Activated CD8-positive, alpha-beta memory T cell treated with anti-CD3 and anti-CD28 coated beads, Interleukin-2, amount 10 ng/mL, durations not matched to agents 7 days and 5 days (primary cell): Measurements from ENCODE around the gene IL1RL2. TPM values are rescaled to one million over a fixed set of nuclear protein-coding genes. Genes with fewer than 3 reads are reported as not detected.

Experiments
- ATAC-seq: fragments of 150-1000 bp; cut with Tn5 transposase; one replicate; pipeline ENCODE4 v1.10.0; 2021; ENCODE audit warnings: moderate library complexity
- CTCF ChIA-PET: fragments of 350-600 bp; sonication (Branson Sonifier 250); formaldehyde crosslinking; loops from one replicate; lab custom pipeline; 2021; ENCODE audit warnings: antibody characterized with exemption; lab: Charles Lee
- DNase-seq: peaks from one replicate; pipeline ENCODE4 v3.0.0-alpha.2; 2020
- H3K27ac Mint-ChIP-seq: one replicate; pipeline ENCODE4 v1.8.0; 2021; ENCODE audit warnings: mild to moderate bottlenecking, mixed read lengths
- H3K27me3 Mint-ChIP-seq: one replicate; pipeline ENCODE4 v1.8.0; 2021; ENCODE audit warnings: mixed read lengths
- H3K36me3 Mint-ChIP-seq: one replicate; pipeline ENCODE4 v1.8.0; 2021; ENCODE audit warnings: mild to moderate bottlenecking, mixed read lengths
- H3K4me1 Mint-ChIP-seq: one replicate; pipeline ENCODE4 v1.8.0; 2021; ENCODE audit warnings: mixed read lengths
- H3K4me3 Mint-ChIP-seq: one replicate; pipeline ENCODE4 v1.8.0; 2021; ENCODE audit warnings: mild to moderate bottlenecking, moderate library complexity, mixed read lengths
- H3K9me3 Mint-ChIP-seq: one replicate; pipeline ENCODE4 v1.8.0; 2022; ENCODE audit warnings: low read depth, mixed read lengths
- total RNA-seq, 2 experiments: library from RNA; stranded (reverse); gene quantifications; one replicate each; pipeline ENCODE4 v1.2.3, GENCODE V29; 2021

The IL1RL2 gene
- total RNA-seq, 2 experiments from 2014 or later = not detected

DNA sequence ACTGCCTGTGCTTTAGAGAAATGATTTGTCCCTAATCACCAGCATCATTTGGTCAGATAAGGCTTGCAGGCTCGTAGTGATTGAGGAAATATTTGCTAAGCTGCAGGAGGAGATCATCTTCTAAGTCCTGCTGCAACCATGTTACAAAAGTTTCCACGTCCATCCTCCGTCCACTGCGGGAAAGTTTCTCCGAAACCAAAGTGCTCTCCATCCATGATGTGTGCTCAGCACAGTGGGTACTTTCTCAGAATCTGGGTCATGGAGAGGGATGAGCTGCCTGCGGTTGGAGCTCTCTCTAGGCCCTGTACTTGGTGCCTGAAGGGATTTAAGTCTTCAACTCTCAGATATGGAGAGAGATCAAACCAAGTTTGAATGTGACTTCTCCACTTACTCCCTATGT is 39.3 kb downstream of the IL1RL2 start:
- Mint-ChIP-seq H3K27ac (peak overlapping the region; percentile 85), H3K9me3 (peaks cover 6% of the 10 kb centered on the region), H3K4me1 (peaks cover 55% of the 10 kb centered on the region), H3K4me3 (no peak overlapping the region), H3K36me3 (peaks cover 15% of the 10 kb centered on the region), H3K27me3 (peaks cover 4% of the 10 kb centered on the region)
- no peak for DNase-seq
- CTCF ChIA-PET = interaction anchor here (1.2 kb wide), 1 partner anchor 22 kb away, joined by 3 read pairs; no protein-coding TSS in a partner anchor
- no peak for ATAC-seq

DNA sequence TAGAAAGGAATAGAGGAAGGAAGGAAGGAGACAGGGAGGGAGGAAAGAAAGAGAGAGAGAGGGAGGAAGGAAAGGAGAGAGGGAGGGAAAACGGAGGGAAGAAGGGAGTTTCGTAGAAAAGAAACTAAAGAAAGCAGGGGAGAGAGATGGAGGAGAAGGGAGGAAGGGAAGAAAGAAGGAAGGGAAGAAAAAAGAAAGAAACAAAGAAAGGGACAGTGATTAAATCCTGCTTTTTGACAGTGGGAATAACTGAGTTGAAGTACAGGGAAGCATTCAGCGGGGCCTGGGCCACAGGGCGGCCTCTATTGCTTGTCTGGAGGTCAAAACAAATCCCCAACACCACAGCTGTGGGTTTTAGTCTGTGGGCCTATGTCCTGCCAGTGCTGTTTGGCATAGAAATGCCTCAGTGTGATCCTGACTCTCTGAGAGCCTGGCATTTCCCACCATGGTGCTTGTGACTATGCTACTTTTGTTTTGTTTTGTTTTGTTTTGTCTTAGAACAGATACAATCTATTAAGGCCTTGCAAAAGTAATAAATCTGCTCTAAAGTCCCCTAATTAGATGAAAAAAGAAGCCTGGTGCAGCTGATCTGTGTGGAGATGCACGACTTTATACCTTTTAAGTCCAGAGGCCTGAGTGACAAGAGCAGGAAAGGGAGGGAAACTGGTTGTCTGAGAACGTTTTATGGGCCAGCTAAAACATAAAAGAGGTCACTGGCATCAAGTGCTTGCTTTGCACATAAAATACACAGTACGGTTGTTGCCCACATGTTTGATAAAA is 40.0 kb downstream of the IL1RL2 start:
- peaks cover 55% of the 10 kb centered on the region for H3K4me1 Mint-ChIP-seq
- CTCF ChIA-PET = interaction anchor here (1.2 kb wide), 1 partner anchor 21 kb away, joined by 3 read pairs; no protein-coding TSS in a partner anchor

DNA sequence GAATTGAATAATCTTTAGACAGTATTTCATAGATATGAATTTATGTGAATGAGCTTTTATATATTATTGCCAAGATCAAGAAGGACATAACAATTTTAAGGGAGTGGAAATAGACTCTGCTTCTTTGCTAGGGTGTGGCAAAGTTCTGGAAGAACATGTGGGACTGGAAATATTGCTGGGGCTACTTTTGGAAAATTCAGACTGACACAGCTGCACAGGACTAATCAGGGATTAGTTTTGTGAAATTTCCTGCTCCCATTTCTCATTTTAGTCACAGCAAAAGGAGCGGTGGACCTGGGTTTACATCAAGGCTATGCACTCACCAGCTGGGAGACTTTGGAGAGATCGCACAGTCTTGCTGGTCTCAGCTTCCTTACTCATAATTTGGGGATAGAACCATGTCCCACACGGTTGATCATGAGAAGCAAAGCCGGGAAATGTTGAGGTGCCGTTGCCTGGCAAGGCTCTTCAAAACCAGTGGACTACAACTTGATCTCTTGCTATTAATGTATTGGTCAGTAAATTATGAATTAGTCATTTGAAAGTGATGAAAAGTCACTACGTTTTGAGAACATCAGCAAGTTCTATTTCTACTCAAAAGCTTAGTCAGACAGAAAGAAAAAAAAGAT is 42.4 kb downstream of the IL1RL2 start:
- Mint-ChIP-seq H3K36me3 (peaks cover 7% of the 10 kb centered on the region), H3K27ac (no peak overlapping the region), H3K27me3 (peaks cover 4% of the 10 kb centered on the region), H3K4me1 (peaks cover 56% of the 10 kb centered on the region), H3K9me3 (peaks cover 3% of the 10 kb centered on the region), H3K4me3 (no peak overlapping the region)
- CTCF ChIA-PET = interaction anchor here (1.4 to 1.5 kb wide), 2 partner anchors 9 to 214 kb away, joined by 3 to 4 read pairs; no protein-coding TSS in a partner anchor
- no peak for DNase-seq
- ATAC-seq = no peak

More for the DNA sequence above, 40.0 kb downstream of the IL1RL2 start:
- Mint-ChIP-seq H3K27ac (peak overlapping the region; percentile 85), H3K27me3 (peaks cover 4% of the 10 kb centered on the region), H3K36me3 (peaks cover 15% of the 10 kb centered on the region), H3K9me3 (peaks cover 7% of the 10 kb centered on the region), H3K4me3 (no peak overlapping the region)
- ATAC-seq (no peak), DNase-seq (no peak)

DNA sequence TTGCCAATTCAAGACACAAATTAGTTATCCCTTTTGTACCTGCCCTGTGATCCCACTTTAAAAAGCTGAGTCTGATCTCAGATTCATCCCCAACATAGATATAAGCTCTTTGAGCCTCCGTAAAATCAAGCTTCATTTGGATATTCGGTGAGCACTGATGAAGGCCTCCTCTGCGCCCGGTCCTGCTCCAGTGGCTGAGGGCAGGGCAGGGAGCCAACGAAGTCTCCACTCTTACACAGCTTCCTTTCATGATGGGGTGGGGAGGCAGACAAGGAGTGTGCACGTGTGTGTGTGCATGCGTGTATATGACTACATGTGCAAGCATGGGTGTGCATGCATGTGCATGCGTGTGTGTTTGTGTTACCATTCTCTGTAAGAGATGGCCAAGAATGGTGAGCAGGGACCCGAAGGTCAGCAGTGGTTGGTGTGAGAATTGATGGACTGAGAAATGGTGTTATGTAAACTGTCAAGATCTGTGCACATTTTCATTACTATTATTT is 43.6 kb downstream of the IL1RL2 start:
- peaks cover 5% of the 10 kb centered on the region for H3K36me3 Mint-ChIP-seq
- H3K4me1 Mint-ChIP-seq = peaks cover 60% of the 10 kb centered on the region
- H3K27me3 Mint-ChIP-seq = peaks cover 4% of the 10 kb centered on the region
- no peak overlapping the region for H3K27ac Mint-ChIP-seq
- CTCF ChIA-PET = interaction anchor here (1.4 to 2.5 kb wide), 3 partner anchors 10 to 213 kb away, joined by 4 to 15 read pairs (median 4); no protein-coding TSS in a partner anchor
- H3K9me3 Mint-ChIP-seq = peaks cover 2% of the 10 kb centered on the region
- ATAC-seq (no peak), DNase-seq (no peak)
- H3K4me3 Mint-ChIP-seq = no peak overlapping the region

DNA sequence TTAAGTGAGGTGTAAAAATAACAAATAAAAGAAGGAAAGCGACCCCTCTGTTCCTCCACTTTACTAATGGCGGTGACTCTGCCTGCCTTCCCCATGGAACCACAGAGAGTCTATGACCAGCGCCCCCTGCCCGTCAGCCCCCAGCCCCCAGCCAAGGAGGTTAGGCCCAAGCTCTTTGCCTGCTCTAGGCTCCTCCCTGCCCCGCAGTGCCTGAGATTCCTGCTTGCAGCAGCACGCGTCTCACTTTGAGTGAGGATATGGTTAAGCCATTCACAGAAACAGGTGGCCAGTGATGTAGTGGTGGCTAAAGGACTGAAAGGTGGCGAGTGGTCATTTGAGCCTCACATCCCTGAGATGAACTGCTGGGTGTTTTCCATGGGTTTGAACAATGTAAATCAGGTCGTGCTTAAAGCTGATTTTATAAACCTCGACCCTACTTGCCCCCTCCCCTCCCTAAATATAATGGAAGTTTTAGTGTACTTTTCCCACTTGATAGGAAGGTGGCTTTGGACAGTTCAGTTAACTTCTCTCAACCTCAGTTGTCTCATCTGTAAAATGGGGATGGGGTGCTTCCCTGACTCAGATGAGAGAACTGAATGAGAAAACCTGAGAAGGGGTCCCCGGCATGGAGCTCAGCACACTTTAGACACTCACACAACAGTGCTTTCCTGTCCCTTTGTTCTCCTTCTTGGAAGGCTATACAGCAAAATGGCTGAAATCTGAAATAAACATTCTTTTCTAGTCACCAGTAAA is 46.5 kb downstream of the IL1RL2 start:
- H3K9me3 Mint-ChIP-seq = peaks cover 2% of the 10 kb centered on the region
- peaks cover 5% of the 10 kb centered on the region for H3K36me3 Mint-ChIP-seq
- H3K27ac Mint-ChIP-seq = no peak overlapping the region
- CTCF ChIA-PET = interaction anchor here (0.5 to 2.2 kb wide), 9 partner anchors 8 to 383 kb away, joined by 3 to 14 read pairs (median 3); no protein-coding TSS in a partner anchor
- no peak overlapping the region for H3K4me3 Mint-ChIP-seq
- peaks cover 4% of the 10 kb centered on the region for H3K27me3 Mint-ChIP-seq
- peaks cover 39% of the 10 kb centered on the region for H3K4me1 Mint-ChIP-seq
- DNase-seq (no peak), ATAC-seq (no peak)

DNA sequence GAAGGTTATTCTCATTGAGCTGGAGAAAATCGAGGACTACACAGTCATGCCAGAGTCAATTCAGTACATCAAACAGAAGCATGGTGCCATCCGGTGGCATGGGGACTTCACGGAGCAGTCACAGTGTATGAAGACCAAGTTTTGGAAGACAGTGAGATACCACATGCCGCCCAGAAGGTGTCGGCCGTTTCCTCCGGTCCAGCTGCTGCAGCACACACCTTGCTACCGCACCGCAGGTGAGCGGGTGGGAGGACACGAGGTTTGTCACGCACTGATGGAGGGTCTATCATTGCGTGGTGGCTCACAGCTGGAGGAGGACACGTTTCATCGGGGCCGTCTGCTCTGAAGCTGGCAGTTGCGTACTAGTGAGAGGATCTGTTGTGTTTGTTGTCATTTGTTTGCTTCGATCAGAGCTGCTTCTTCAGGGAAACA is 48.2 kb downstream of the IL1RL2 start:
- DNase-seq (no peak), ATAC-seq (no peak)
- H3K4me1 Mint-ChIP-seq = peaks cover 38% of the 10 kb centered on the region
- H3K9me3 Mint-ChIP-seq = peaks cover 2% of the 10 kb centered on the region
- CTCF ChIA-PET = interaction anchor here (0.7 to 2.6 kb wide), 12 partner anchors 16 to 351 kb away, joined by 3 to 14 read pairs (median 4); no protein-coding TSS in a partner anchor
- no peak overlapping the region for H3K27ac Mint-ChIP-seq
- H3K4me3 Mint-ChIP-seq = no peak overlapping the region
- H3K27me3 Mint-ChIP-seq = no peaks in the 10 kb centered on the region
- H3K36me3 Mint-ChIP-seq = peaks cover 1% of the 10 kb centered on the region

DNA sequence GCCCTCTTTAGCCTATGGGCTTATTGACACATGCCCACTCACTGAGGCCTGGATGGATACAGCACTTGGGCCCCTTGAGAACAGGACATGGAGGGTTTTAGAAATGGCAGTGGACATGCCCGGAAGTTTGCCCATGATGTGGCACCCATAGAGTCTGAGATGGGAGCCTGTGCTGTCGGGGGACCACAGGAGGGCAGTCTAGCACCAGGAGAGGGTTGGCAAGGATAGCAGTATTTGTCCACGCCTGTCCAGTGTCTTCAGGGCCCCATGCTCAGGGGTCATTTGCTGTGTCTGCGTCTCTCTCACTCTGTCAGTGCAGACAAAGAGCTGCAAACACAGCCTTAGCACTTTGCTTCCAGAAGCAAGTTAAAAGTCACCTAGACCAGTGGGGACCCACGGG is 48.7 kb downstream of the IL1RL2 start:
- H3K4me1 Mint-ChIP-seq = peaks cover 41% of the 10 kb centered on the region
- H3K36me3 Mint-ChIP-seq = peaks cover 1% of the 10 kb centered on the region
- no peaks in the 10 kb centered on the region for H3K27me3 Mint-ChIP-seq
- CTCF ChIA-PET = interaction anchor here (0.7 to 2.6 kb wide), 9 partner anchors 15 to 352 kb away, joined by 3 to 10 read pairs (median 3); no protein-coding TSS in a partner anchor
- H3K9me3 Mint-ChIP-seq = peaks cover 2% of the 10 kb centered on the region
- H3K4me3 Mint-ChIP-seq = no peak overlapping the region
- H3K27ac Mint-ChIP-seq = no peak overlapping the region
- DNase-seq (peak; percentile 56), ATAC-seq (peak; percentile 41)

DNA sequence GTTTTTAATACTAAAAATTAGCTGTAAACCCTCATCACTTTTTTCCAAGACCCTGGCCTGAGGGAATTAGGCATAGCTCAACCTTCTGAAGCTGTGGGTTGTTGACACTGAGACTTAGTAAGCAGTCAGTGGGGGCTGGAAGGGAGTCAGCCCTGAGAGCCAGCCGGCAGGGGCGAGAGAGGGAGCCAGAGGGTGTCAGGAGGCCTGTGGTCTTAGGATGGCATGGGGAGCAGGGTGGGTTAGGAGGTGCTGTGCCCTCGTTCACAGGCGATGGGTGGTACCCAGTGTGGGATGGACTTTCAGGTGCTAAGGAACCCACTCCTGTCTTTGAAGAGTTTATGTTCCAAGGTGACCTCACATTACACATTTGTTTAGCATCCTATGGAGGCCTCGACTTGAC is 49.3 kb downstream of the IL1RL2 start:
- Mint-ChIP-seq H3K36me3 (no peaks in the 10 kb centered on the region), H3K9me3 (peaks cover 2% of the 10 kb centered on the region), H3K27me3 (no peaks in the 10 kb centered on the region), H3K27ac (no peak overlapping the region), H3K4me1 (peaks cover 47% of the 10 kb centered on the region), H3K4me3 (no peak overlapping the region)
- ATAC-seq (no peak), DNase-seq (no peak)
- CTCF ChIA-PET = interaction anchor here (1.0 to 2.6 kb wide), 6 partner anchors 16 to 352 kb away, joined by 3 to 10 read pairs (median 4); no protein-coding TSS in a partner anchor

DNA sequence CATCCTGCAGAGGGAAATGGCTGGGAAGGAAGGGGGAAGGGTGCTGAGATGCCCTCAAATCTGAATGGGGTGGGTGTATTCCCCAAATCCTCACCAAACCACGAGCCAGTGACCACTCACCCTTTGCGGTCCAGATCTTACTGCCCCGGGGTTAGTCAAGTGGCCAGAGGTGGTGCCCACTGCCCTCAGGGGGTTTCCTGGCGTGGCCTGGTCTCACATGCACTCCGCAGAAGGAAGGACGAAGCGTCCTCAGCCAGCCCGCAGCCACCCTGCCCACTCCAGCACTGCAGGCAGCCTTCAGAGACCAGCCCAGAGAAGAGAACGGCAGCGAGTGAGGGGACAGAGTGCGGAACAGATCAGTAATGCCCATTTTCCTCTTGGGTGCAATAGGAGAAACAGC is 50.4 kb downstream of the IL1RL2 start:
- ATAC-seq (no peak), DNase-seq (no peak)
- H3K36me3 Mint-ChIP-seq = no peaks in the 10 kb centered on the region
- CTCF ChIA-PET = interaction anchor here (1.4 to 2.6 kb wide), 3 partner anchors 119 to 212 kb away, joined by 3 to 10 read pairs (median 8); partner anchors contain the start of gene IL18R1
- H3K9me3 Mint-ChIP-seq = no peaks in the 10 kb centered on the region
- H3K27ac Mint-ChIP-seq = no peak overlapping the region
- H3K4me1 Mint-ChIP-seq = peaks cover 51% of the 10 kb centered on the region
- H3K4me3 Mint-ChIP-seq = no peak overlapping the region
- peaks cover 7% of the 10 kb centered on the region for H3K27me3 Mint-ChIP-seq

DNA sequence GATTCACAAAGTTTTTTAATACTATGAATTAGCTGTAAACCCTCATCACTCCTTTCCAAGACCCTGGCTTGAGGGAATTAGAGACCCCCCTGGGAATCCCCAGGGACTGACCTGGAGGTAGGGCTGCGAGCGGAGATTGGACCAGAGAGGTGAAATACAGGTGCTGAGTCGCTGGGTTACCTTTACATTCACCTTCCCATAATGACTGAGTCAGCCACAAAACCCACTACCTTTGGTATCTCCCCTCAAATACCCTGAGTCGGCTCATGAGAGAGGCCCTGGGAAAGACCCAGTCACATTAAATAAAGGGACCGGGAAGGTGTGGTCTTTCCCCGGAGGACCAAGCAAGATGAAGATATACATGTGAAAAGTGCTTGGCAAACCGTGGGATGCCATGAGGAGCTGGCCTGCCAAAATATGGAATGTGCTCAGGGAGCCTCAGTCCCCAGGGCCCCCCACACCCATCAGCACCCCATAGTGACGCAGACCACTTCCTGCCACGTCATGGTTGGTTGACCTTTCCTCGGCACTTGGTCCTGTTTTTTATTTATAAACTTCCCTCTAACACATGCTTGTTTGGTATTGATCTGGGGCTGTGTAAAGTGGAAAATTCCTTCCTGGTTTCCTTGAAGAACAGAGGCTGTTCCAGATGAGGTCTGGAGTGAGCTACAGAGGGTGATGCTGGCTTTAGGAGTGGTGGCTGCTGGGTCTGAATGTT is 51.4 kb downstream of the IL1RL2 start:
- peak overlapping the region; percentile 48 for H3K27ac Mint-ChIP-seq
- DNase-seq (peak; percentile 58), ATAC-seq (no peak)
- no peaks in the 10 kb centered on the region for H3K9me3 Mint-ChIP-seq
- H3K4me3 Mint-ChIP-seq = no peak overlapping the region
- peaks cover 51% of the 10 kb centered on the region for H3K4me1 Mint-ChIP-seq
- peaks cover 7% of the 10 kb centered on the region for H3K27me3 Mint-ChIP-seq
- H3K36me3 Mint-ChIP-seq = no peaks in the 10 kb centered on the region
- CTCF ChIA-PET = interaction anchor here (0.6 to 6.9 kb wide), 4 partner anchors 9 to 217 kb away, joined by 3 to 86 read pairs (median 32); partner anchors contain the start of gene IL18R1

DNA sequence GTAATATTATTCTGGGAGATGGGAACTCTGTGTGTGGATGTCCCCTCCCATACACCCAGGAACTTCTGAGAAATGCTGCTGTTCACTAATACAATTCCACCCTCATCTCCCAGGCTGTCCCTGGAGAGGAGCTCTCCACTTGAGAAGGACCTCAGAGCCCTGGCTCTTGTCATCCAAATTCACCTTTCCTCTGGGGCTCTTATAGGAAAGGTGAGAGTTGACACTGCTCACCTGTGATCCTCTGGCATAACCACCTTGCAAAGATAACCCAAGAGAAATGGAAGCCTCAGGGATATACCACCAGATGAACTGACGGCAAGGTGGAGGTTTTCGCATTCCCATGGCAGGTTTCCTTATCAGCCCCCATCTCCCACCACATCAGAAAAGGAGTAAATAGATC is 52.0 kb downstream of the IL1RL2 start:
- Mint-ChIP-seq H3K27me3 (peaks cover 7% of the 10 kb centered on the region), H3K27ac (peak overlapping the region; percentile 48), H3K36me3 (no peaks in the 10 kb centered on the region), H3K4me1 (peaks cover 49% of the 10 kb centered on the region), H3K4me3 (no peak overlapping the region), H3K9me3 (no peaks in the 10 kb centered on the region)
- ATAC-seq = no peak
- DNase-seq = no peak
- CTCF ChIA-PET = interaction anchor here (2.3 to 6.9 kb wide), 5 partner anchors 15 to 355 kb away, joined by 8 to 86 read pairs (median 39); partner anchors contain the start of gene IL18R1

DNA sequence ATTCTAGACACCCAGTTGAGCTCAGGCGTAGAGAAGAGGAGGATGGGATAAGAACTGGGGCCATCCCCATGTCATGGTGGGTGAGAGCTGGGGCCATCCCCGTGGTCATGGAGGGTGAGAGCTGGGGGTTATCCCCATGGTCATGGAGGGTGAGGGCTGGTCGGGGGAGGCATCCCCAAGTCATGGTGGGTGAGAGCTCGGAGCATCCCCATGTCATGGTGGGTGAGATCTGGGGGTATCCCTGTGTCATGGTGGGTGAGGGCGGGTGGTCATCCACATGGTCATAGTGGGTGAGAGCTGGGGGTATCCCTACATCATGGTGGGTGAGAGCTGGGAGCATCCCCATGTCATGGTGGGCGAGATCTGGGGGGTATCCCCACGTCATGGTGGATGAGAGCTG is 52.5 kb downstream of the IL1RL2 start:
- Mint-ChIP-seq H3K4me1 (peaks cover 43% of the 10 kb centered on the region), H3K36me3 (no peaks in the 10 kb centered on the region), H3K27me3 (peaks cover 7% of the 10 kb centered on the region), H3K4me3 (no peak overlapping the region), H3K9me3 (no peaks in the 10 kb centered on the region), H3K27ac (peak overlapping the region; percentile 22)
- ATAC-seq (no peak), DNase-seq (no peak)
- CTCF ChIA-PET = interaction anchor here (1.6 to 6.9 kb wide), 17 partner anchors 15 to 355 kb away, joined by 4 to 86 read pairs (median 18); no protein-coding TSS in a partner anchor
